IMR-90 (cell line): ENCODE data around the gene PTPRK. TPM values are rescaled to one million over a fixed set of nuclear protein-coding genes. Genes with fewer than 3 reads are reported as not detected.

ENCODE experiments used
- ATAC-seq: fragments of 200-7000 bp; cut with Tn5 transposase; 2 replicates; pipeline ENCODE4 v1.9.1; 2020; ENCODE audit warnings: low read depth, mild to moderate bottlenecking, moderate library complexity
- BruUV-seq: library from RNA; stranded (reverse); fragments of 400-500 nt; replicated peaks from 2 replicates; lab custom pipeline; 2021; lab: Mats Ljungman, UMichigan
- CTCF ChIA-PET: fragments of 300-600 bp; formaldehyde crosslinking; extraction: SDS; loops from one replicate; lab custom pipeline; 2021; ENCODE audit warnings: antibody characterized with exemption; lab: Yijun Ruan, JAX
- POLR2A ChIA-PET: fragments of 300-600 bp; sonication (Branson Sonifier 250); formaldehyde crosslinking; loops from one replicate; lab custom pipeline; 2022; ENCODE audit warnings: antibody characterized with exemption; ENCODE audit not compliant: unreplicated experiment; lab: Charles Lee
- DNase-seq: peaks from one replicate; pipeline ENCODE4 v3.0.0; 2013
- H2AFZ ChIP-seq: replicated peaks from 2 replicates; pipeline ENCODE3; 2013; ENCODE audit warnings: low read length, mild to moderate bottlenecking; ENCODE audit not compliant: poor library complexity
- H2AK5ac ChIP-seq: 2 replicates; pipeline ENCODE4 v1.6.1; 2013; ENCODE audit warnings: low read depth, low read length, inconsistent platforms
- H2AK9ac ChIP-seq: replicated peaks from 2 replicates; pipeline ENCODE3; 2013; ENCODE audit warnings: mild to moderate bottlenecking, low read depth, low read length, moderate library complexity; ENCODE audit not compliant: poor library complexity
- H2BK120ac ChIP-seq: 2 replicates; pipeline ENCODE4 v1.6.1; 2013; ENCODE audit warnings: low read depth, low read length, inconsistent platforms
- H2BK15ac ChIP-seq: 3 replicates; pipeline ENCODE4 v1.6.1; 2013; ENCODE audit warnings: low read depth, low read length, inconsistent platforms
- H2BK20ac ChIP-seq: 2 replicates; pipeline ENCODE4 v1.6.1; 2013; ENCODE audit warnings: low read depth, mild to moderate bottlenecking, inconsistent platforms, low read length, moderate library complexity
- H2BK5ac ChIP-seq: 2 replicates; pipeline ENCODE4 v1.6.1; 2013; ENCODE audit warnings: mild to moderate bottlenecking, low read depth, low read length, inconsistent platforms; ENCODE audit not compliant: poor library complexity, severe bottlenecking
- H3K14ac ChIP-seq: replicated peaks from 2 replicates; pipeline ENCODE4 v1.6.1; 2013; ENCODE audit warnings: low read depth, low read length, inconsistent platforms
- H3K18ac ChIP-seq: 2 replicates; pipeline ENCODE4 v1.6.1; 2013; ENCODE audit warnings: low read depth, low read length, control low read depth
- H3K23ac ChIP-seq: 2 replicates; pipeline ENCODE4 v1.6.1; 2013; ENCODE audit warnings: low read depth, low read length, inconsistent platforms
- H3K27ac ChIP-seq: 2 replicates; pipeline ENCODE4 v1.5.1; 2013; ENCODE audit warnings: mild to moderate bottlenecking, control low read depth, low read length; ENCODE audit not compliant: insufficient read depth
- H3K27me3 ChIP-seq: 2 replicates; pipeline ENCODE4 v1.6.1; 2013; ENCODE audit warnings: low read length; ENCODE audit not compliant: control insufficient read depth, insufficient read depth
- H3K36me3 ChIP-seq: 2 replicates; pipeline ENCODE4 v1.6.1; 2013; ENCODE audit warnings: low read length, mixed read lengths; ENCODE audit not compliant: control insufficient read depth, insufficient read depth
- H3K4ac ChIP-seq: 2 replicates; pipeline ENCODE4 v1.6.1; 2013; ENCODE audit warnings: low read depth, low read length, inconsistent platforms
- H3K4me1 ChIP-seq: 2 replicates; pipeline ENCODE4 v1.6.1; 2013; ENCODE audit warnings: low read length, mixed read lengths; ENCODE audit not compliant: control insufficient read depth, insufficient read depth
- H3K4me2 ChIP-seq: 2 replicates; pipeline ENCODE4 v1.6.1; 2013; ENCODE audit warnings: low read depth, mild to moderate bottlenecking, control low read depth, low read length, moderate library complexity
- H3K4me3 ChIP-seq: 2 replicates; pipeline ENCODE4 v1.5.1; 2013; ENCODE audit warnings: low read depth, mild to moderate bottlenecking, control low read depth, low read length, moderate library complexity; ENCODE audit not compliant: insufficient read depth
- H3K56ac ChIP-seq: 2 replicates; pipeline ENCODE4 v1.6.1; 2013; ENCODE audit warnings: low read length, inconsistent platforms; ENCODE audit not compliant: insufficient read depth; ENCODE audit errors: extremely low read depth
- H3K79me1 ChIP-seq, 2 experiments: 2 replicates each; pipeline ENCODE4 v1.6.1; 2013; ENCODE audit warnings: low read length in 2 of 2, inconsistent platforms in 1 of 2, low read depth in 1 of 2
- H3K9ac ChIP-seq: 2 replicates; pipeline ENCODE4 v1.6.1; 2013; ENCODE audit warnings: low read depth, low read length, control low read depth
- H3K9me1 ChIP-seq: 2 replicates; pipeline ENCODE4 v1.6.1; 2013; ENCODE audit warnings: low read length, inconsistent platforms; ENCODE audit not compliant: insufficient read depth
- H3K9me3 ChIP-seq: 2 replicates; pipeline ENCODE4 v1.6.1; 2013; ENCODE audit warnings: low read length; ENCODE audit not compliant: control insufficient read depth, insufficient read depth
- H4K20me1 ChIP-seq: 2 replicates; pipeline ENCODE4 v1.6.1; 2013; ENCODE audit warnings: low read length, inconsistent platforms; ENCODE audit not compliant: insufficient read depth
- H4K5ac ChIP-seq: 2 replicates; pipeline ENCODE4 v1.6.1; 2013; ENCODE audit warnings: mild to moderate bottlenecking, low read depth, low read length, control low read depth
- H4K8ac ChIP-seq, 2 experiments: 2 replicates each; pipeline ENCODE4 v1.6.1; 2013; ENCODE audit warnings: low read depth in 2 of 2, low read length in 2 of 2, control low read depth in 1 of 2, inconsistent platforms in 1 of 2
- H4K91ac ChIP-seq: 2 replicates; pipeline ENCODE4 v1.6.1; 2013; ENCODE audit warnings: low read depth, low read length, inconsistent platforms; ENCODE audit not compliant: insufficient read depth
- CEBPB ChIP-seq: IDR thresholded peaks from 2 replicates; pipeline ENCODE4 v1.6.1; 2012; ENCODE audit warnings: low read depth, low read length, improper control_type of control experiment
- MAZ ChIP-seq: IDR thresholded peaks from 2 replicates; pipeline ENCODE4 v1.6.1; 2012; ENCODE audit warnings: low read depth, mild to moderate bottlenecking, low read length, improper control_type of control experiment, moderate library complexity, borderline replicate concordance
- WGBS, 2 experiments: methylation state at CpG; one replicate each; pipeline versions ENCODE4 v1.1.5 to v1.1.7; 2013; ENCODE audit warnings: missing lambda C conversion rate in 2 of 2; ENCODE audit not compliant: insufficient read length in 1 of 2; ENCODE audit errors: extremely low coverage in 2 of 2; 5-methylcytosine and 5-hydroxymethylcytosine counted together
- dilution Hi-C: fragments of 300-500 bp; cut with HindIII; formaldehyde crosslinking; loops from one replicate; pipeline ENCODE4 v1.14.3; 2018; ENCODE audit warnings: low sequenced_read_pairs; ENCODE audit not compliant: unreplicated experiment
- in situ Hi-C: fragments of 300-500 bp; cut with MboI; formaldehyde crosslinking; loops from 3 replicates; pipeline ENCODE4 v1.14.3; 2019; ENCODE audit warnings: low sequenced_read_pairs, inconsistent platforms, mixed read lengths
- intact Hi-C: fragments of 100-400 bp; cut with micrococcal nuclease; formaldehyde crosslinking; loops from 2 replicates; pipeline ENCODE4 v1.10.0; 2022
- polyA plus RNA-seq, 3 experiments: library from polyadenylated mRNA; depleted of rRNA; stranded (reverse); fragments of >200 nt; gene quantifications; 2 replicates each; pipeline ENCODE4 v1.2.3, GENCODE V29; 2012; ENCODE audit warnings: low replicate concordance in 1 of 3
- total RNA-seq: library from RNA; depleted of rRNA; stranded (reverse); fragments of >200 nt; gene quantifications from 2 replicates; pipeline ENCODE4 v1.2.3, GENCODE V29; 2012

PTPRK gene
- total and polyA plus RNA-seq, 2 of the 4 experiments (the other 2 are of a cell fraction) = 18.0 to 80.8 TPM

DNA sequence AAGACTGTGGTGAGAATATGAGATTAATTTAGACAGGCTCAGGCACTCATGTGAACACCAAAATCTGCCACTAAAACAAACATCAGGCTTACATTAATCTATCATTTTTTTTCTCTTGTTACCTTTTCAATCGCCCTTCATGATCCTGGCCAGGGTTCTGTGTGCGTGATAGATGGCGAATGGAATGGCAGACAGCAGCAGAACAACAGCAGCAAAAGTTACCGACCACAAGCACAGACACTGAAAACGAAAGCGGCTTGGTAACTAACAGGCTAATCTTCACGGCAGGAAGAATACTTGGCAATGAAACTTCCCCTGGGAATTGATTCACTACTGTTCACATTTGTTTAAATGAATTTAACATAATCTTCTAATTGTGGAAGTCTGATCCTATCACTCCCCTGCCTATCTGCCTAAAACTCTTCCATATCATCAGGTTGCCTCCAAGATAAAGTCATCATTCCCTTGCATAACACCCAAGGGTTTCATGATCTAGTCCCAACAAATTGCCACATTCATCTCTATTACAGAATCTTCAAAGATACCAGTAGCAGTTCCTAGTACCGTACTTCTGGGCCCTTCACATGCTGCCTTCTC lies 28.7 kb downstream of the PTPRK start:
- DNase-seq = peak; percentile 65
- H2AK9ac ChIP-seq = no peak overlapping the region

More for the DNA sequence above, 28.7 kb downstream of the PTPRK start:
- CTCF ChIA-PET = interaction anchor here (1.1 kb wide), 1 partner anchor 21 kb away, joined by 4 read pairs; no protein-coding TSS in a partner anchor
- TF ChIP-seq CEBPB (peak; percentile 59), MAZ (no peak)
- Histone ChIP-seq H3K27ac (peak overlapping the region; percentile 21; the same call in 1 of the 2 replicates), H3K4me2 (peak overlapping the region; percentile 71), H3K18ac (peak overlapping the region; percentile 57; the same call in 1 of the 2 replicates), H2AFZ (no peak overlapping the region), H3K14ac (peak overlapping the region; percentile 54; the same call in 1 of the 2 replicates), H4K20me1 (peaks cover 67% of the 10 kb centered on the region), H2BK20ac (no peak overlapping the region), H4K91ac (0 out of 2 replicates have a peak overlapping the region, but pooled peaks have one; percentile 21), H3K56ac (no peak overlapping the region), H3K9me1 (peaks cover 20% of the 10 kb centered on the region; the same call in 1 of the 2 replicates), H3K9me3 (no peaks in the 10 kb centered on the region), H3K36me3 (peaks cover 5% of the 10 kb centered on the region; the same call in 1 of the 2 replicates), H2AK5ac (peak overlapping the region; percentile 61), H3K4me3 (peak overlapping the region; percentile 27; the same call in 1 of the 2 replicates), H3K27me3 (no peaks in the 10 kb centered on the region), H3K9ac (peak overlapping the region; percentile 50; the same call in 1 of the 2 replicates), H3K4me1 (peaks cover 9% of the 10 kb centered on the region), H3K23ac (no peak overlapping the region; the same call in 1 of the 2 replicates), H4K5ac (no peak overlapping the region), H3K4ac (peak overlapping the region; percentile 26; the same call in 1 of the 2 replicates), H4K8ac (no peak overlapping the region), H2BK5ac (peak overlapping the region; percentile 37), H3K79me1 (peaks cover 42 to 67% of the 10 kb centered on the region in 2 experiments), H2BK120ac (peak overlapping the region; percentile 2; the same call in 1 of the 2 replicates), H2BK15ac (0 out of 3 replicates have a peak overlapping the region, but pooled peaks have one; percentile 3)
- in situ Hi-C loops = no loop called here
- dilution Hi-C loops = no loop called here
- intact Hi-C loops = loop anchor here (5.0 kb wide), 1 partner anchor 59 kb away; no protein-coding TSS in a partner anchor
- BruUV-seq = no TSS peak
- 80% methylated on average over 1 of the region's 8 CpGs; no CpG with 5 or more reads in 1 of the 2 experiments for WGBS, 2 experiments
- peak; percentile 56 for ATAC-seq
- POLR2A ChIA-PET = no interaction called here
